Kidney tubule cell (primary cell): Measurements from ENCODE around the gene PLAGL2.
A peak's percentile ranks its signal among the peaks of the same experiment; 100 is the strongest.
"Not testable (repeated sequence)": the region's sequence is repeated elsewhere in the genome, so short reads cannot be mapped to it uniquely, and the experiment has no call there.

Experiments
- DNase-seq: peaks from one replicate; pipeline ENCODE4 v3.0.0-alpha.2; 2018; ENCODE audit warnings: low spot score

Gene PLAGL2

DNA sequence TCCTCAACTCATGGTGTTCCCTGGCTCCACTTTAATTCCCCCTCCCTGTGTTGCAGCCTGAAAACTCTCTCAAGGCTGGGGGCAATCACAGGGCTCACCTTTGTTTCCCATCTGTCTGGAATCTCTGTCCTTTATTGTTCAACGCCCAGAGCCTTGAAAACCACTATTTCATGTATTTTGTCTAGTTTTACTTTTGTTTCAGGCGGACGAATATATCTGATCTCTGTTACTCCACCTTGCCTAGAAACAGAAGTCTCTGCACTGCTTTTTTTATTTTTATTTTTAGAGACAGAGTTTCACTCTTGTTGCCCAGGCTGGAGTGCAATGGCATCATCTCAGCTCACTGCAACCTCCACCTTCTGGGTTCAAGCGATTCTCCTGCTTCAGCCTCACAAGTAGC is 27.6 kb downstream of the PLAGL2 start:
- no peak for DNase-seq

DNA sequence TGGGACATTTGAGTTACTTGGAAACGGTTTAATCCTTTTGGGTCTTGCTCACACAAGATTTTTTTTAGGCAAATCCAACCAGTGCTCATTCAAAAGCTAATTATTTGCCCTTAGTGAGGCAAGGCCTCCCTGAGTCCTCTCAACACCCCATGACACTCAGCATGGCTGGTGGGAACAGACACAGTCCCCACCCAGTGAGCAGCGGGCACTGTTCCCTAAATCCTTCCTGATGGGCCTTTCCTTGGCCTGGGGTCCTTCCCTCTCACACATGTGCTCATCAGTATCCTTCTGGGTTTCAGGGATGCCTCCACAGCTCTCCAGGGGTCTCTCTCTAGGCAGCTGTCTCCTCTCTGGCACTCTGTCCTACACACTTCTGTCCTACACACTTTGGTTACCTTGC is 28.0 kb downstream of the PLAGL2 start:
- DNase-seq, result no peak

DNA sequence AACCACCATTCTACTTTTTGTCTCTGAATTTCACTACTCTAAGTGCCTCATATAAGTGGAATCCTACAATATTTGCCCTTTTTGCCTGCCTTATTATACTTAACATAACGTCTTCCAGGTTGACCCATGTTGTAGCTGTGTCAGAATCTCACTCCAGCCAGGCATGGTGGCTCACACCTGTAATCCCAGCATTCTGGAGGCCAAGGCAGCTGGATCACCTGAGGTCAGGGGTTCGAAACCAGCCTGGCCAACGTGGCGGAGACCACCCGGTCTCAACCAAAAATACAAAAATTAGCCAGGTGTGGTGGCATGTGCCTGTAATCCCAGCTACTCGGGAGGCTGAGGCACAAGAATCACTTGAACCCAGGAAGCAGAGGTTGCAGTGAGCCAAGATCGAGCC is 29.8 kb downstream of the PLAGL2 start:
- not testable (repeated sequence) for DNase-seq

DNA sequence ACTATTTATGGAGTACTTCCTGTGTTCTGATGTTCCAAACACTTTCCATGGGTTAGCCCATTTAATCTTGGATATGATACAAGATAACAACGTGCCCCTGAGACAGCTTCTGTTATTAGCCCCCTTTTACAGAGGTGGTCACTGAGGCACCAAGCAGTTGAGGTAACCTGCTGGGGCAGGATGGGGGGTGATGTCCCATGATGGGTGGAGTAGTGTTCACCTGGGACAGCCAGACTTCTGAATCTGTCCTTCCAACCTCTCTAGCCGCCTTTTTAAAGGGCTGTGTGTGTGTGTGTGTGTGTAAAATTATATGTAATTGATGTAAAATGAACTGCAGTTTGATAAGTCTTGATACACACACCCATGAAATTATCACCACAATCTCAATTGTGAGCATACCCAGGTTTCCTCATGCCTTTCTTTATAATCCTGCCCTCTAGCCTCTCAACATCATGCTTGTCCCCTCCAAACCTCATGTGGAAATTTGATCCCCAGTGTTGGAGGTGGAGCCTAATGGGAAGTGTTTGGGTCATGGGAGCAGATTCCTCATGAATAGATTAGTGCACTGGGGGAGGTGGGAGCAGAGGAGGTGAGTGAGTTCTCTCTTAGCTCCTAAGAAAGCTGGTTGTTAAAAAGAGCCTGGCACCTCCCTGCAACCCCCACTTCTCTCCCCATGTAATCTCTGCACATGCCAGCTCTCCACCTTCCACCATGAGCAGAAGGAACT is 39.2 kb downstream of the PLAGL2 start:
- DNase-seq, result no peak

DNA sequence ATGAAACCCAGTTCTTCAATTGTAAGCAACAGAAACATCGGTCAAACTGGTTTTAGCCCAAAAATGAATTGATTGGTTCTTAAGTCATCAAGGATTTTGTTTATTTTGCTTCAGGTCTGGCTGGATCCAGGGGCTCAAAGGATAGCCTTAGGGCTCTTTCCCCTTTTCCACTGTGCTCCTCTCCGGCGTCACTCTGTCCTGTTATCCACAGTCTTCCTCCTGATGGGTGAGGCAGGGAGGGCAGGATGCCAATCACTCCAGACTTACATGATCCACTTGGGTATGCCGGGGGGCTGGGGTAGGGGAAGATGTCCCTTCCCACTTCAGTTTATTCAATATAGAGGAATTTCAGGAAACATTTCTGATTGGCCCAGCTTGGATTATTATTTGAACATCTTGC is 40.0 kb downstream of the PLAGL2 start:
- DNase-seq, result no peak

DNA sequence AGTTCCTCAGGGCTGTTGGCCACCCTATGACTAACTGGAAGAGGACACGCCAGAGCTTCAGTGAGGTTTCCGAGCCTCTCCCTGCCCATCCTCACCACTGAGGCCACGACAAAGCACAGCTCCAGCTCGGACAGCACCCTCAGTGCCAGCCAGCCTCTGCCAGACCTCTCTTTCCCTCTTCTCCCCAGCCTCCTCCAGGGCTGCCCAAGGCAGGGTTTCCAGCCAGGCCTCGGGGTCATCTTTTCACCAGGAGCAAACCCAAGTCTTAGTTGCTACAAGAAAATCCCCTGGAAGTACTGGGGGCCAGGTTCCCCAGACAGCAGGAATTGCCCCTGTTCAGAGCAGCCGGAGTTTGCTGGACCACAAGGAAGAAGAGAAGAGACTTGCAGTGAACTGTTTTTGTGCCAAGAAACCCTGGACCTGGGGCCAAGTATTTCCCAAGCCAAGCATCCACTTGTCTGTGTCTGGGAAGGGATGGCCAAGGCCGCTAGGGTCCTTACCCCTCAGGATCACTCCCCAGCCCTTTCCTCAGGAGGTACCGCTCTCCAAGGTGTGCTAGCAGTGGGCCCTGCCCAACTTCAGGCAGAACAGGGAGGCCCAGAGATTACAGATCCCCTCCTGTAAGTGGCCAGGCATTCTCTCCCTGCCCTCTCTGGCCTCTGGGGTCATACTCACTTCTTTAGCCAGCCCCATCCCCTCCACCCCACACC is 41.6 kb downstream of the PLAGL2 start:
- DNase-seq, result no peak

DNA sequence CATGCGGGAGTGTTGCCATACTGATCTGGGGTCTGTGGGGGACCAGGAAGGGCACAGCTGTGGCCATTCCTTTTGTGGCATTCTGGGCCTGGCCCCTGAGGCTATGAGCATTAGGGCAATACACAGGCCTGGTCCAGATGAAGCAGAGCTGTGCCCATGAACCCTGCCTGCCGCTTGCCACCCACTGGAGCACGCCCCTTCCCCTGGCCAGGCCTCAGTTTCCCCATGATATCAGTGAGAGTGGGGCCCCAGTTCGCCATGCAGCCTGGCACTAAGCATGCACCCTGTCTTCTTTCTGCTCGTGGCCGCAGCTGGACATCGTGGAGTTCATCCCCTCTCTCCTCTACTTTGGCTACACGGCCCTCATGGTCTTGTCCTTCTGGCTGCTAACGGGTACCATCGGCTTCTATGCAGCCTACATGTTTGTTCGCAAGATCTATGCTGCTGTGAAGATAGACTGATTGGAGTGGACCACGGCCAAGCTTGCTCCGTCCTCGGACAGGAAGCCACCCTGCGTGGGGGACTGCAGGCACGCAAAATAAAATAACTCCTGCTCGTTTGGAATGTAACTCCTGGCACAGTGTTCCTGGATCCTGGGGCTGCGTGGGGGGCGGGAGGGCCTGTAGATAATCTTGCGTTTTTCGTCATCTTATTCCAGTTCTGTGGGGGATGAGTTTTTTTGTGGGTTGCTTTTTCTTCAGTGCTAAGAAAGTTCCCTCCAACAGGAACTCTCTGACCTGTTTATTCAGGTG is 42.4 kb downstream of the PLAGL2 start:
- DNase-seq, result no peak

DNA sequence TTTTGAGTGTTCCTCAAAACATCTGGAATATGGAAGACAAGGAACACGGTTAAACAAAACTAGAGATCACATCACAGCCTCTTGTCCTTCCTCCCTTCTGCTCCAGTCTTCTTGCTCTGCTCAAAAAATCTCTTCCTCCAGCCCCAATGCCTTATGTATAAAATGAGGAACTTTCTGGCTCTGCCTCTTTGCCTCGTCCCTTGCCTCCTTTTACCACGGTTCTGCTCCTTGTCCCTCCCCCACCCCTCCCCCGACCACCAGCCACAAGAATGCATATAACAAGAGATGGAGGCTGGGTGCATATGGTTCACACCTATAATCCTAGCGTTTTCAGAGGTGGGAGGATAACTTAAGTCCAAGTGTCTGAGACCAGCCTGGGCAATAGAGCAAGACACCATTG is 43.6 kb downstream of the PLAGL2 start:
- no peak for DNase-seq

DNA sequence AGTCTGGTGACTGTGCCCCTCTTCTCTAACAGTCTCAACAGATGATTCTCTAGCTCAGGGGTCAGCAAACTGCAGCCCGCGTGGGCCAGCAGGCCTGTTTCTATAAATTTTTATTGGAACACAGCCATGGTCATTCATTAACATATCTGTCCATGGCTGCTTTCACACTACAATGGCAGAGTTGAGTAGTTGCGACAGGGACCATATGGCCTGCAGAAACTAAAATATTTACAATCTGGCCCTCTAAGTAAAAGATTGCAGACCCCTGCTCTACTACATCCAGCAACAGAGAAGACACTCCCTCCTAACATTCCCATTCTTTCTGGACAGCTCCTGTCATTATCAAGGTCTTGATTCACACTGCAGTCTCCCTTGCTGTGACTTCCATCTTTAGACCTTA is 45.2 kb downstream of the PLAGL2 start:
- DNase-seq, result no peak

DNA sequence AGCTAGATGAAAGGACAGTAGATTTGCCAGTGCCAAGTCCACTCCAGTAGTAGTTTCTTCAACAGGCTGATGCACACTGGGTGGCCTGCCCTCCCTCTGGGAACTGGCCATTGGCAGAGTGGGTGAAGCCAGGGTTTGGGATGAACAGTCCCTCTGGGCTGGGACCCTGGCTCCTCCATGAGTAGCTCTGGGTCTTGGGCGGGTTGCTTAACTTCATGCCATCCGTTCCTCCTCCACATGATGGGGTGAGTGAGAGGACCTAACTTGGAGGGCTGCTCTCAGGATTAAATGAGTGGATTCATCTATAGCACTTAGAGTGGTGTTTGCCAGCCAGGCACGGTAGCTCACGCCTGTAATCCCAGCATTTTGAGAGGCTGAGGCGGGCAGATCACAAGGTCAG is 47.2 kb downstream of the PLAGL2 start:
- no peak for DNase-seq

DNA sequence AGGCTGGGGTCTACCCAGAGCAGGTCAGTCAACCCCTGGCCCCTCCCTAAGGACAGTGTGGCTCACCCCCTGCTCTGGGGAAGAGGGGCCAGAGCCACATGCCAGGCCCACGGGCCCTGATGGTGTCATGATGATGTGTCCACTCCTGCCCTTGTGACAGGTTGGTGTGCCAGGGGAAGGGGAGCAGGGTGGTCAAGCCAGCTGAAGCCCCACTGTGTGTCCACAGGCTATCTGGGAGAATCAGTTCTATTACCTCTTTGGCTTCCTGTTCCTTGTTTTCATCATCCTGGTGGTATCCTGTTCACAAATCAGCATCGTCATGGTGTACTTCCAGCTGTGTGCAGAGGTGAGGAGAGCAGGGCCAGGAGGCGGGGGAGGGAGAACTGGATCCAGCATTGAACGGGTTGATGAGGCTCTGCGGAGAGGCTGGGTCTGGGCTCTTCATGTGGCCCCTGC is 47.7 kb downstream of the PLAGL2 start:
- no peak for DNase-seq

DNA sequence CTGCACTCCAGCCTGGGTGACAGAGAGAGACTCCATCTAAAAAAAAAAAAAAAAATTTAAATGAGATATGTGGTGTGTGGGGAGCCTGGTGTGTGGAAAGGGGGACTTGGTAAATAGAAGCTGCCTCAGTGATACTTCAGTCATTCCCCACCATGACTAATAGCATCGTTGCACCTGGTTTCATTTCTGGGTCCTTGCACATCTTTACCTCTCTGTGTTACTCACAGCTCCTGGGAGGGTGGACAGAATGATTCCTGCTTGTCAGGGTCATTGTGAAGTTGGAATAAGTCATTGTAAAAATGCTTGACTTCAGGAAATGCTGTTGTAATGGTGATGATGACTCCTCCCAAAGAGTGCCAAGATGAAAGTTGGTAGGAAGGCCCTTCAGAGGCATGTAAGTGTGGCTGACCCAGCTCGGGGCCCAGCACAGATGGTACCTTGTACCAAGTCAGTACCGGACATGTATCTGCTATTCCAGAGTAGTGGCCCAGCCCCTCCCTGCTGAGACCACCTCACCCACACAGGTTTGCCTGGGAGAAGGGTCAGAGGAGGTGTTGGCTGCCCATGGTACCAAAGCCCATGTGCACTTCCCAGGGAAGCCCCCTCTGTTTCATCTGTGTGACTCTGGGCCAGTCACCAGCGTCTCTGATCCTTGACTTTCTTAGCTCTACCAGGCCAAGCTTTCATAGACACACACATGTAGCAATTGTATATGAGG is 48.4 kb downstream of the PLAGL2 start:
- peak; percentile 86 for DNase-seq

DNA sequence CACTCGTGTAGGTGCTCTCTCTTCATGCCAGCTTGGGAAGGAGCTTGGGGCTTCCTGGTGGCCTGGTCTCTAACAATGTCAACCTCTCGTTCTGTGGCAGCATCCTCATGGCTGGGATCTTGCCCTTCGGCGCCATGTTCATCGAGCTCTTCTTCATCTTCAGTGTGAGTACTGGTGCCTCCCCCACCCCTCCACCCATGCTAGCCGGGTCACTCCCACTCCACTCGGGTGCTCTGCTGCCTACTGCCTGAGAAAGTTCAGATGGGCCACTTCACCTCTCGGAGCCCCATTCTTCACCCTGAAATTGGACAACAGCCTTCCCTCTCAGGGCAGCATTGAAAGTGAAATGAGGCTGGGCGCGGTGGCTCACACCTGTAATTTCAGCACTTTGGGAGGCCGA is 49.2 kb downstream of the PLAGL2 start:
- no peak for DNase-seq

DNA sequence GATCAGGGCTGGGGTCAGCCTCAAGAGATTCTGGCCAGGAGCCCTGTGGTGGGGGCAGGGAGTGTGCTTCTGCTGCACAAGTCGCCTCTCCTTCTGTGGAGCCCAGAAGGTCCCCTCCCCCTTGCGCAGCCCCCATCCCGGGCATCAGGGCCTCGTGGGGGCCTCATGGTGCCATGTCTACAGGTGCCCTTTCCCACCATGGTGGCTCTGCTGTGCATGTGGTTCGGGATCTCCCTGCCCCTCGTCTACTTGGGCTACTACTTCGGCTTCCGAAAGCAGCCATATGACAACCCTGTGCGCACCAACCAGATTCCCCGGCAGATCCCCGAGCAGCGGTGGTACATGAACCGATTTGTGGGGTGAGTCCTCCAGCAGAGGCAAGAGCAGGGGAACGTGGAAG is 49.9 kb downstream of the PLAGL2 start:
- no peak for DNase-seq

DNA sequence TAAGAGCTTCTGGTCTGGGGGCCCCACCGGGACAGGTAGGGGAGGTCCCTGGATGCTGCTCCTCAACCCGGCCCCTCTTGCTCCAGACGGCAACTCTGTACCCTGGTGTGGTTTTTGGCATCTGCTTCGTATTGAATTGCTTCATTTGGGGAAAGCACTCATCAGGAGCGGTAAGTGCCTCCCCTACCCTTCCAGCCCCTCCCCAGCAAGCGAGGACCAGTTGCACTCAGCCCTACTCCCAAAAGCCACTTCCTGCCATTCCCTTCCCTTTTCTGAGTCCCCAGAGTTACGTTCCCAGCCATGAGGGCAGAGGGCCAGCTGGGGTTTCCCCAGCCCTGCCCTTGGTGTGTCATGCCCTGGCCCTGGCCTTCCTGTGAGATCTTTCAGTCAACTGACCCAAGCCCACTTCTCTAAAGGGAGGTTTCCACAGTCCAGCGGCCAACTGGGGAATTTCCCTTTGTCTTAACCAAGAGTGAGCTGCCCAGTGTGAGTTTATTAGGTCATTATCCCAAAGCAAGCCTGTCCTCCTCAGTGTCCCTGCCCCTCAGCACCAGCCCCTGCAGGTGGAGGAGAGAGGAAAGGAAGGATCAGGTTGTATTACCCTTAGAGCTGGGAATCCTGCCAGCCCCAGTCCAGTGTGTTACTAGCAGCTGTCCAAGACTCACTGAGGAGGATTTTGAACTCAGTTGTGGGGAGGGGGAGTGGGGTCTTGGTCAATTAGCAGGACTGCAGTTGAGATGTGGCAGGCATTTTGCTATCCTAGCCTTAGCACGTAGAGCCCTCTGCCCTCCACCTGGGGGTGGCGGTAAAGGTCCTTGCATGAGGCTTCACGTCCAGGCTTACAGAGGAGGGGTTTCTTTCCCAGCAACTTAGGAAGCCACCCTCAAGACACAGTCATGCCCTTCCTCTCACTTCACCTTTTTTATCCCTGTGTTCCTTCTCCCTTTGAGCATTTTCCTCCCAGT is 52.2 kb downstream of the PLAGL2 start:
- peak; percentile 98 for DNase-seq

DNA sequence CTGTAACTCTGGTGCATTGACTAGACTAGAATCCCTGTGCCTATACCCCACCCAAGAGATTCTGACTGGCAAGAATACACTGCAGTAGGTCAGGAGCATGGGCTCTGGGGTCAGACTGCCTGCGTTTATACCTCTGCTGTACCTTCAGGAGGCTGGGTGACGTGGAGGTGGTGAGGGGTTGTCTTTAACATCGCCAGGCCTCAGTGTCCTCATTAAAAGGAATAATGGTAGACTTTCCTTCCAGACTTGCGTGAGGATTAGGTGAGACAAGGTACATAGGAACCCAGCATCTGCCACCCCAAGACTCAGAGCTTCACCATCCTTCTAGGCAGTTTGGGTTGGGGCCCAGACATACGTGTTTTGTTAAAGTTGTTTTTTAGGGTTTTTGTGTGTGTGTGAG is 53.8 kb downstream of the PLAGL2 start:
- DNase-seq, result no peak

DNA sequence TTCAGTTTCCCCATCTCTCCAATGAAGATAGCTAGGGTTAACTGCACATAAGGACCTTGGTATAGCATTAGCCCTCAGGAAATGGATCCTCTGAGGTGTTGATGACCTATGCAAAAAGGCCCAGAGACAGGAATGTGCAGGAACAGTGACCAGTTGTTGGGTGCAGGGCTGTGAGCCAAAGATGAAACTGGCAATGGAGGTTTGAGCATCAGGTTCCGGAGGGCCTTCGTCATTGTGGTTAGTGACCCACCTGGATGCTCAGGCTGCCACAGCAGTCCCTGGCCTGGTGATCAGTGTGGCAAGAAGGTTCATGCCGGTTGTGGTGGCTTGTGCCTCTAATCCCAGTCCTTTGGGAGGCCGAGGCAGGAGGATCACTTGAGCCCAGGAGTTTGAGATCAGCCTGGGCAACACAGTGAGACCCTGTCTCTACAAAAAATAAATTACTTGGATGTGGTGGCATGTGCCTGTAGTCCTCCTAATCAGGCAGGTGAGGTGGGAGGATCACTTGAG is 54.3 kb downstream of the PLAGL2 start:
- peak; percentile 22 for DNase-seq

DNA sequence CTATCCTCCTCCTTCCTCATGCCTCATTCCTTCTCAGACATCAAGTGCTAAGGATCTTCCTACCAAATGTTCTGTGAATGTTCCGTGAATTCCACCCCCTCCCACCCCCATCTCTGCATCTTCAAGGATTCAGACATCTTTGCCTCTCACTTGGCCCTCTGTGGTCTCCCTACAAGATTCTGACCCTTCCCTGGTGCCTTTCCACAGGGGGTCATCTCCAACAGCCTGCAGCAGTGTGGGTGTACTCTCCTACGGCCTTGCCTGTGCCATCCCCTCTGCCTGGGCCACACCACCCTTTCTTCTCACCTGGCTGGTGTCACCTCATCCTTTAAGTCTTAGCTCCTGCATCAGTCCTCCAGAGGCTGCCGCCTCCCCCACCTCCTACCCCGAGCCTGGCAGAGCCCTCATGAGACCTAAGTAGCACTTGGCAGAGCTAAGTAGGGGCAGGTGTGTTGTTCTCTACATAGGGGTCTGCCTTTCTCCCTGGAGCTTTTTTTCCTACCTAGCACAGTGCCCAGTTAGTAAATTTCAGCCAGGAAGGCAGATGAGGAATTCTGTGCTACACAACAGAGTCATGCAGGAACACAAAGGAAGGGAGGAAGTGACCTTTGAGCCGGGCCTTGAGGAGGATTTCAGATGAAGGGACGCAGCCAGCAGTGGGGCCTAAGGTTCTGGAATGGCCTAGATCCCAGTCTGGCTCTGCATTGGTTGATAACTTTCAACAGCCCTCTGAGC is 55.0 kb downstream of the PLAGL2 start:
- DNase-seq, result peak; percentile 12

DNA sequence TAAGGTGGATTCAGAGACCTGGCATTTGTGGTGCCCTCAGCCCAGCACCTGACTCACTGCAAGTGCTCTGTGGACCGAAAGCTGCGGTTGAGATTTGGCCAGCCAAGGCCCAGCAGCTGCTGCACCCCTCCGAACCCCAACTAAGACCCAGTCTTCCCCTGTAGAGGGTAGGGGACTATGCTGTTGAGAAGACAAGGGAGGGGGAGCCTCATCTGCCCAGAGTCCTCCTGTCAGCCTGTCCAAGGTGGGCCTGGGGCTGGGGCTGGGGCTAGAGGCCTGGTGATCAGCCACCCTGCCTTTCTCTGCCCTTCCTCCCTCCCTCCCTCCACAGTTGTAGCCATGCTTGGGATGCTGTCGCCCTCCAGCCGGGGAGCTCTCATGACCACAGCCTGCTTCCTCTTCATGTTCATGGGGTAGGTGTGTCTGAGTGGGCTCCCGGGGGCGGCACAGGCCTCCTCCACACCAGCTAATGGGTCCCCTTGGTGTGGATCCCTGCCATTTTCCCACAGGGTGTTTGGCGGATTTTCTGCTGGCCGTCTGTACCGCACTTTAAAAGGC is 57.2 kb downstream of the PLAGL2 start:
- no peak for DNase-seq
